Adipose tissue (tissue), 3 donors: ENCODE results near the gene EPB41L1. TPM values are rescaled to one million over a fixed set of nuclear protein-coding genes. Genes with fewer than 3 reads are reported as not detected.

Experiments used
- H3K27ac ChIP-seq: one replicate; pipeline ENCODE4 v1.5.1; 2013; ENCODE audit warnings: low read depth, low read length
- WGBS, 3 donors: extraction: QIAGEN DNeasy Blood & Tissue Kit; methylation state at CpG; one replicate each; pipeline ENCODE4 v1.1.7; 2013; 5-methylcytosine and 5-hydroxymethylcytosine counted together
- polyA plus RNA-seq, 3 donors: library from polyadenylated mRNA; stranded (reverse); fragments of 200-250 nt; gene quantifications; one replicate each; pipeline ENCODE4 v1.2.3, GENCODE V29; 2013
- donor health status: healthy with polysubstance abuse.
- donor health status: Bipolar disorder and iron deficiency.
- donor health status: healthy.

EPB41L1 gene
- polyA plus RNA-seq, 3 donors = 13.8 to 28.8 (median 28.3) TPM

- no peak overlapping the region for H3K27ac ChIP-seq
- WGBS, 3 donors = 91 to 98% (median 96%) methylated on average over 7 of the region's 7 CpGs
Measured at GRCh38 chr20:36177716-36178115, 23.2 kb downstream of the EPB41L1 start.

DNA sequence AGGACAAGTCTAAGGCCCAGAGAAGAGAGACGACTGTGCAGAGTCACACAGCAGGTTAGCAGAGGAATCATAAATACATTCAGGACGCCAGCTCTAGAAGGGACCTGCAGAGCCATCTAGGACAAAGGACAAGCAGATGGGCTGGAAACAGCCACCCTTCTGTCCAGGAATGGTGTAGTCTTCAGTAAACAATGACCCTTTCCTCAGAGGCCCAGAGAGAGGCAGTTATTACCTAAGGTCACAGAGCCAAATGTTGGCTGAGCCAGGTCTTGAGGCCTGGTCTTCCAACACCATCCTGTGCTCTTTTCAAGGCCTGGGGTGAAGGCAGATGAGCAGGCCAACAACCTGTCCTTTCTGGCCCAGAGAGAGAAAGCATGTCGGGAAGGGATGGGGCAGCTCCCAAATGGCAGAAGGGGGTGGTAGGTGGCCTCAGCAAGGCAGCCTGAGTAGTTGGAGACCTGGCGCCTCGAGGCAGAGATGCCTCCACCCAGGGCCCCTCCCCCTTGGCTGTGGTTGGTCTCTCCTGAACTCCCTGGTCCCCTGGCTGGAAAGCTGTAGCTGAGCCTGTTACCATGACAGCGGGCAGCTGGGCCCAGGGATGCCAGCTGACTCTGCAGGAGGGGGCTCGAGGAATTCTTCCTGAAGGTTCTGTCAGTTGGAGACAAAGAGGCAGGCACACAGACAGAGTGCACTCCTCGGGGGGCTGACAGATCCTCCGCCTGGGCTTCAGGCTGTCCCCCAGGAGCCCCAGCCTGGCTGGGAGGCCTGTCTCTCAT, 24.8 kb downstream of the EPB41L1 start:
- WGBS, 3 donors = 86 to 87% (median 87%) methylated on average over 9 of the region's 9 CpGs
- no peak overlapping the region for H3K27ac ChIP-seq

DNA sequence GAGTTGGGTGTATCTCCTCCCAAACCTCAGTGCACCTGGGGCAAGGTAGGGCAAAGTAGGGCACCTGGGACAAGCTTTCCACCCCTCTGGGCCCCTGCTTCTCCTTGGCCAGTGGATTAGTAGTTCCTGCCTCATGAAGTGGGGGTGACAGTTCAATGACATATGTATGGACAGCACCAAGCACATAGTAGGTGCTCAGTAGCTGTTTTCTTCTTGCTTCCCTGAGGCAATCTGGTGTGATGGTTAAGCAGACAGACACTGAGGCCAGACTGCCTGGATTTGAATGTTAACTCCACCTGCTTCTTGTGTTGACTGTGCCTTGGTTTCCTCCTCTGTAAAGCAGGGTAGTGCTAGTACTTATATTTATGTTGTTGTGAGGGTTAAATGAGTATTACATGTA, 25.8 kb downstream of the EPB41L1 start:
- H3K27ac ChIP-seq = no peak overlapping the region

GRCh38 chr20:36181934-36182603, 27.5 kb downstream of the EPB41L1 start:
- 74 to 94% (median 82%) methylated on average over 8 of the region's 8 CpGs for WGBS, 3 donors
- no peak overlapping the region for H3K27ac ChIP-seq

DNA sequence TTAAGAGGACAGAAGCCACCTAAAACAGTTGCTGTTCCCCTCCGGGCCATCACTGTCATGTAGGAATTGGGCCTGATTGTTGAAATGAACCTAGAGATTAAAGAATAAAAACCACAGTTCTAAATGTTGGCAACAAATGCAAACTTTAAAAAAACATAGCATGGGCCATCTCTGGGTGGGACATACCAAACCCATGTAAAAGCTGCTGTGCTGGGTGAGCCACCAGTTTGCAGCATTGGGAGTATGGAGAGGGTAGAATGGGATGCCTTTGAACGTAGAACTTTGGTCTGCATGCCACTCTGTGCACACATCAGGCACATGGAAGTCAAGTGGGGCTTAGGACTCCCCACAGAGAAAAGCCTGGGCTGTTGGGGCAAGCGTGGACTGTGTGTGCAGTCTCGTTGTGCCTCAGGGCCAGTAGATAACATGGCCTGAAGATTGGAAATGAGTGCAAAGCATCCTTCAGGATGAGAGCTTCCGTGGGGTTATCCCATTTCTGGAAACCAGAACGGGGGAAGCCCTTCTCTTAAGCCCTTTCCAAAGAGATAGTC, 28.1 kb downstream of the EPB41L1 start:
- WGBS, 3 donors = 86 to 93% (median 88%) methylated on average over 6 of the region's 6 CpGs
- H3K27ac ChIP-seq = no peak overlapping the region

- WGBS, 3 donors = 62 to 82% (median 80%) methylated on average over 8 of the region's 8 CpGs
- H3K27ac ChIP-seq = no peak overlapping the region
Measured at GRCh38 chr20:36183155-36183944, 28.8 kb downstream of the EPB41L1 start.

GRCh38 chr20:36184816-36185776, 30.6 kb downstream of the EPB41L1 start:
- 96 to 97% (median 97%) methylated on average over 15 of the region's 15 CpGs for WGBS, 3 donors
- H3K27ac ChIP-seq = no peak overlapping the region

GRCh38 chr20:36193977-36194712, 39.6 kb downstream of the EPB41L1 start:
- no peak overlapping the region for H3K27ac ChIP-seq
- WGBS, 3 donors = 91 to 95% (median 92%) methylated on average over 10 of the region's 10 CpGs

GRCh38 chr20:36196676-36197075, 42.1 kb downstream of the EPB41L1 start:
- 47 to 77% (median 76%) methylated on average over 2 of the region's 2 CpGs for WGBS, 3 donors
- no peak overlapping the region for H3K27ac ChIP-seq

GRCh38 chr20:36197271-36197670, 42.7 kb downstream of the EPB41L1 start:
- WGBS, 3 donors = 90 to 100% (median 96%) methylated on average over 2 of the region's 2 CpGs
- no peak overlapping the region for H3K27ac ChIP-seq

GRCh38 chr20:36199345-36200257, 45.1 kb downstream of the EPB41L1 start:
- 49 to 58% (median 50%) methylated on average over 6 of the region's 6 CpGs for WGBS, 3 donors
- no peak overlapping the region for H3K27ac ChIP-seq

GRCh38 chr20:36200451-36200850, 45.9 kb downstream of the EPB41L1 start:
- 73 to 100% (median 80%) methylated on average over 1 of the region's 1 CpG for WGBS, 3 donors

GRCh38 chr20:36201198-36201597, 46.7 kb downstream of the EPB41L1 start:
- 85 to 93% (median 88%) methylated on average over 4 of the region's 4 CpGs for WGBS, 3 donors
- no peak overlapping the region for H3K27ac ChIP-seq

More at GRCh38 chr20:36200451-36200850, 45.9 kb downstream of the EPB41L1 start:
- no peak overlapping the region for H3K27ac ChIP-seq

DNA sequence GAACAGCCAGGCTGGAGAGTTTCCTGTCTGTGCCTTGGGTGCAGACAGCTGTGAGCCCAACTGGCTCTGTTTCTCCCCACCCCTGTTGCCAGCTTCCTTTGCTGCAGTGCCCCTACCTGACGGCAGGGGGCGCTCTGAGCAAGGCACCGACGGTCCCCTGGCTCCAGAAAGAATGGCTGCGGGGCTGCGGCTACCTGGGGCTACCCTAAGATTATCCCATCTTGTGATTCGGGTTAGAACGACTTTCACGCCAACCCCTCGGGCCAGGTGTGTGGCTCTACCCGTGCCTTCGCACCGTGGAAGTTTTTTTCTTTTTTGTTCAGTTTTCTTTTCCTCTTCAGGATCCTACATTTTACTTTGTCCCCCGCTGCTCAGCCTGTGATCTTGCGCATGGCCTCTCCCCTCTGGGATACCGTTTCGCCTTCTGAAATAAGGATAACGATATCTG, 48.4 kb downstream of the EPB41L1 start:
- no peak overlapping the region for H3K27ac ChIP-seq
- WGBS, 3 donors = 33 to 38% (median 35%) methylated on average over 18 of the region's 18 CpGs

GRCh38 chr20:36203861-36204260, 49.3 kb downstream of the EPB41L1 start:
- WGBS, 3 donors = 91 to 98% (median 91%) methylated on average over 3 of the region's 3 CpGs
- no peak overlapping the region for H3K27ac ChIP-seq

DNA sequence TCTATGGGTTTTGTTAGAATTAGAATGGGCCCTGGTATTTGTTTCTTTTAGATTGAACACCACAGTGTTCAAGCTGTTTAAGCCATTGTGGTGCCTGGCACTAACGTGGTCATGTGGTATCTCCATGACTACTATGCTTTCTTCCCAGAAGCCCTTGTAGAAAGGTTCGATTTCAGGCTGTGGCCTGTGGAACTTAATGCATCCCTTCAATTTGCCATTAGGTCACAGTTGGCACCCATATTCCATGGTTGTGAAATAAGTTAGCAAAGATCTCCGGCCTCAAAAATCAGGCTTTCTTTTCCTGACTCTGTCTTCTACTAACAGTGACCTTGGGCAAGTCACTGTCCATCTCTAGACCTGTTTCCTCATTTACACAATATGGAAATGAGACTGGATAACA, 50.5 kb downstream of the EPB41L1 start:
- WGBS, 3 donors = 74 to 80% (median 77%) methylated on average over 3 of the region's 3 CpGs
- no peak overlapping the region for H3K27ac ChIP-seq
